Sigmoid colon (tissue), 7 donors: ENCODE measurements around the gene PHAF1. TPM values are rescaled to one million over a fixed set of nuclear protein-coding genes. Genes with fewer than 3 reads are reported as not detected.

ENCODE experiments used
- DNase-seq: peaks from one replicate; pipeline ENCODE4 v3.0.0-alpha.2; 2019
- H3K27ac ChIP-seq, 4 donors: fragments of 200-600 bp; sonication (generic); one replicate each; pipeline ENCODE4 v1.5.1; 2016 to 2019; ENCODE audit warnings: mild to moderate bottlenecking in 1 of 4
- H3K27me3 ChIP-seq, 3 donors: fragments of 200-600 bp; sonication (generic); one replicate each; pipeline ENCODE4 v1.5.1; 2019; ENCODE audit warnings: mild to moderate bottlenecking in 1 of 3
- H3K36me3 ChIP-seq, 4 donors: fragments of 200-600 bp; sonication (generic); one replicate each; pipeline ENCODE4 v1.5.1; 2016 to 2019
- H3K4me1 ChIP-seq, 4 donors: fragments of 200-600 bp; sonication (generic); one replicate each; pipeline ENCODE4 v1.5.1; 2017 to 2019
- H3K4me3 ChIP-seq, 4 donors: fragments of 200-600 bp; sonication (generic); one replicate each; pipeline ENCODE4 v1.5.1; 2017 to 2019; ENCODE audit warnings: mild to moderate bottlenecking in 2 of 4, moderate library complexity in 1 of 4
- H3K9me3 ChIP-seq, 4 donors: fragments of 200-600 bp in 3 of 4; sonication (generic) in 3 of 4; one replicate each; pipeline versions ENCODE4 v1.5.1 to v1.6.1; 2013 to 2019
- EP300 ChIP-seq, 4 donors: sonication (generic); formaldehyde crosslinking; IDR thresholded peaks; one replicate each; pipeline ENCODE4 v1.6.1; 2017; ENCODE audit warnings: antibody characterized with exemption in 4 of 4
- POLR2A ChIP-seq, 2 donors: fragments of 450-650 bp; IDR thresholded peaks; one replicate each; pipeline ENCODE4 v1.6.1; 2016; ENCODE audit warnings: antibody characterized with exemption in 2 of 2, mild to moderate bottlenecking in 2 of 2, moderate library complexity in 2 of 2
- POLR2AphosphoS5 ChIP-seq, 4 donors: sonication (generic); formaldehyde crosslinking; IDR thresholded peaks; one replicate each; pipeline ENCODE4 v1.6.1; 2017; ENCODE audit warnings: antibody characterized with exemption in 4 of 4
- WGBS, 2 donors: extraction: QIAGEN DNeasy Blood & Tissue Kit; methylation state at CpG; one replicate each; pipeline ENCODE4 v1.1.7; 2013; 5-methylcytosine and 5-hydroxymethylcytosine counted together
- intact Hi-C: fragments of 100-400 bp; cut with DNase I; formaldehyde crosslinking; loops from one replicate; pipeline ENCODE4 v1.15.1; 2023
- polyA plus RNA-seq, 3 donors: library from polyadenylated mRNA; stranded (reverse); fragments of 200-250 nt; gene quantifications; one replicate each; pipeline ENCODE4 v1.2.3, GENCODE V29; 2013
- total RNA-seq, 4 donors: library from RNA; depleted of rRNA; stranded (reverse); fragments of >200 nt; gene quantifications; one replicate each; pipeline ENCODE4 v1.1.0, GENCODE V29; 2016
- TF ChIP-seq, protein P1 (sequence below), 4 experiments: fragments of 450-650 bp in 3 of 4; fragments of 200-600 bp in 1 of 4; IDR thresholded peaks; one replicate each; pipeline ENCODE4 v1.5.1; 2016 to 2019; ENCODE audit warnings: antibody characterized with exemption in 4 of 4, mild to moderate bottlenecking in 3 of 4, moderate library complexity in 2 of 4
- donor health status: healthy with polysubstance abuse.
- donor health status: Bipolar disorder and iron deficiency.
- donor health status: healthy.

The PHAF1 gene
- total and polyA plus RNA-seq, 7 donors = 8.9 to 16.3 (median 11.4) TPM

DNA sequence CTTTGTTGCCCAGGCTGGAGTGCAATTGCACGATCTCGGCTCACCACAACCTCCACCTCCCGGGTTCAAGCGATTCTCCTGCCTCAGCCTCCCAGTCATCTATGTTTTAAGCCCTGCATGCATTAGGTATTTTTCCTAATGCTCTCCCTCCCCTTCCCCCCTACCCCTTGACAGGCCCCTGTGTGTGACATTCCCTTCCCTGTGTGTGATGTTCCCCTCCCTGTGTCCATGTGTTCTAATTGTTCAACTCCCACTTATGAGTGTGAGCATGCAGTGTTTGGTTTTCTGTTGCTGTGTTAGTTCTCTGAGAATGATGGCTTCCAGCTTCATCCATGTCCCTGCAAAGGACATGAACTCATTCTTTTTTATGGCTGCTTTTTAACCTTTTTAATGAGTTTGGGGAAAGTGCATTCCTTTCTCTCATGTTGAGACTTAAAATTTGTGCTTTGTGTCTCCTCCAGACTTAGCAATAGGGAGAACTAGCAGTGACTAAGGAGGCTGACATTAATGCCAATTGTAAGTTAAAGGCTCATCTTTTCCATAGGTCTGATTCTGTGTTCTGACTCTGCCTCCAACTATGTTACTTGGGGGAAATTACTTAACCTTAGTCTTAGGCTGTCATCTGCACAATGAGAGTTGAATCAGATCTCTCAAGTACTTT is 17.7 kb upstream of the PHAF1 start:
- intact Hi-C loops = no loop called here
- Histone ChIP-seq H3K27ac (no peak overlapping the region), H3K27me3 (no peaks in the 10 kb centered on the region), H3K4me3 (no peak overlapping the region), H3K4me1 (no peaks in the 10 kb centered on the region), H3K36me3 (no peaks in the 10 kb centered on the region), H3K9me3 (no peaks in the 10 kb centered on the region)
- no peak for DNase-seq
- 83 to 90% methylated on average over 4 of the region's 4 CpGs for WGBS, 2 donors
- no peak for TF ChIP-seq EP300 (IDR thresholded peaks at IDR 0.05)
- TF ChIP-seq, protein P1, sequence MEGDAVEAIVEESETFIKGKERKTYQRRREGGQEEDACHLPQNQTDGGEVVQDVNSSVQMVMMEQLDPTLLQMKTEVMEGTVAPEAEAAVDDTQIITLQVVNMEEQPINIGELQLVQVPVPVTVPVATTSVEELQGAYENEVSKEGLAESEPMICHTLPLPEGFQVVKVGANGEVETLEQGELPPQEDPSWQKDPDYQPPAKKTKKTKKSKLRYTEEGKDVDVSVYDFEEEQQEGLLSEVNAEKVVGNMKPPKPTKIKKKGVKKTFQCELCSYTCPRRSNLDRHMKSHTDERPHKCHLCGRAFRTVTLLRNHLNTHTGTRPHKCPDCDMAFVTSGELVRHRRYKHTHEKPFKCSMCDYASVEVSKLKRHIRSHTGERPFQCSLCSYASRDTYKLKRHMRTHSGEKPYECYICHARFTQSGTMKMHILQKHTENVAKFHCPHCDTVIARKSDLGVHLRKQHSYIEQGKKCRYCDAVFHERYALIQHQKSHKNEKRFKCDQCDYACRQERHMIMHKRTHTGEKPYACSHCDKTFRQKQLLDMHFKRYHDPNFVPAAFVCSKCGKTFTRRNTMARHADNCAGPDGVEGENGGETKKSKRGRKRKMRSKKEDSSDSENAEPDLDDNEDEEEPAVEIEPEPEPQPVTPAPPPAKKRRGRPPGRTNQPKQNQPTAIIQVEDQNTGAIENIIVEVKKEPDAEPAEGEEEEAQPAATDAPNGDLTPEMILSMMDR (IDR thresholded peaks at IDR 0.05) = no peak
- TF ChIP-seq POLR2A (IDR thresholded peaks at IDR 0.05) = no peak
- no peak for TF ChIP-seq POLR2AphosphoS5 (IDR thresholded peaks at IDR 0.05)

DNA sequence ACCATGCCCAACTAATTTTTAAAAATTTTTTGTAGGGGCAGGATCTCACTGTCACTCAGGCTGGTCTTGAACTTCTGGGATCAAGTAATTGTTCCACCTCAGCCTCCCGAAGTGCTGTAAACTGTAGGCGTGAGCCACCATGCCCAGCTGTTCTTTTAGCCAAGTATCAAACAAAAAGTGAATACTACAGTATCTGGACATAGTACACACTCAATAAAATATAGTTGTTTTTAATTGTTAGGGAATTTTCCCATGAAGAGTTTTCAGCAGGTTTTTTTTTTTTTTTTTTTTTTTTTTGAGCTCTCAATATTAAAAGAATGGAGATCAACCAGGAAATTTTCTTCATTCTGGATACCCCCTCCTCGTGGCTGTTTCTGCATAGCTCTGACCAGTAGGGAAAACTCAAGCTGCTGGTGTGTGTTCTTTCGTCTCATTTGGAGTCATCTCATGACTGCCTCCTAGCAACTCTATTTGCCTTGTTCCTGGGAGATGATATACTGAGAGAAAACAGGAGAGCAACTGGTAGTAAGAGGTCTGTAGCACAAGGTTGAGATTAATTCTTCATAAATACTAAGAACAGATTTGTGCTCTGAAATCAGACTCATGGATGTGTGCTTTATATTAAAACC is 16.5 kb upstream of the PHAF1 start:
- TF ChIP-seq POLR2A (IDR thresholded peaks at IDR 0.05) = no peak
- TF ChIP-seq, protein P1 (IDR thresholded peaks at IDR 0.05) = no peak
- TF ChIP-seq POLR2AphosphoS5 (IDR thresholded peaks at IDR 0.05) = no peak
- TF ChIP-seq EP300 (IDR thresholded peaks at IDR 0.05) = no peak
- Histone ChIP-seq H3K27ac (no peak overlapping the region), H3K27me3 (no peaks in the 10 kb centered on the region), H3K36me3 (no peaks in the 10 kb centered on the region), H3K4me3 (no peak overlapping the region), H3K4me1 (no peaks in the 10 kb centered on the region), H3K9me3 (no peaks in the 10 kb centered on the region)
- no peak for DNase-seq
- intact Hi-C loops = no loop called here
- 89 to 90% methylated on average over 4 of the region's 4 CpGs for WGBS, 2 donors

DNA sequence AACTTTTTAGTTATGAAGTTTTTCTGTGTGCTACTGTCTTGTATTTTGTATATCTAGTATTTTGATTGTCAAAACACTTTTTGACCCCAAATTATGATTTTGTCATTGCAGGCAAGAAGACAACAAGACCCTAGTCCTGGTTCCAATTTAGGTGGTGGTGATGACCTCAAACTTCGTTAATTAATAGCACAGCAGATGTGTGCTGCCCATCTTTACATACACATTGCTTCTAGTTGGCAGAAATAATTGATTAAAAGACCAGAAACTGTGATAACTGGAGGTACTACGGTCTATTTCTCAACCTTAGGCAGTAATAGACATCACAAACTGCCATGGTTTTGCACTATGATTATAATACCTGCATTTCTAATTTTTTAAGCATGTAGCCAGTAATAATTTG is 11.1 kb upstream of the PHAF1 start:
- no peak overlapping the region for H3K4me3 ChIP-seq
- peaks cover 0 to 24% (median 0%) of the 10 kb centered on the region in 4 donors for H3K36me3 ChIP-seq
- no peaks in the 10 kb centered on the region for H3K4me1 ChIP-seq
- no peak for DNase-seq
- intact Hi-C loops = no loop called here
- H3K27me3 ChIP-seq = no peaks in the 10 kb centered on the region
- H3K9me3 ChIP-seq = no peaks in the 10 kb centered on the region
- no peak overlapping the region for H3K27ac ChIP-seq
- TF ChIP-seq POLR2AphosphoS5 (IDR thresholded peaks at IDR 0.05) = no peak
- no peak for TF ChIP-seq POLR2A (IDR thresholded peaks at IDR 0.05)
- TF ChIP-seq, protein P1 (IDR thresholded peaks at IDR 0.05) = no peak
- TF ChIP-seq EP300 (IDR thresholded peaks at IDR 0.05) = no peak
- WGBS, 2 donors = 92 to 97% methylated on average over 2 of the region's 2 CpGs

DNA sequence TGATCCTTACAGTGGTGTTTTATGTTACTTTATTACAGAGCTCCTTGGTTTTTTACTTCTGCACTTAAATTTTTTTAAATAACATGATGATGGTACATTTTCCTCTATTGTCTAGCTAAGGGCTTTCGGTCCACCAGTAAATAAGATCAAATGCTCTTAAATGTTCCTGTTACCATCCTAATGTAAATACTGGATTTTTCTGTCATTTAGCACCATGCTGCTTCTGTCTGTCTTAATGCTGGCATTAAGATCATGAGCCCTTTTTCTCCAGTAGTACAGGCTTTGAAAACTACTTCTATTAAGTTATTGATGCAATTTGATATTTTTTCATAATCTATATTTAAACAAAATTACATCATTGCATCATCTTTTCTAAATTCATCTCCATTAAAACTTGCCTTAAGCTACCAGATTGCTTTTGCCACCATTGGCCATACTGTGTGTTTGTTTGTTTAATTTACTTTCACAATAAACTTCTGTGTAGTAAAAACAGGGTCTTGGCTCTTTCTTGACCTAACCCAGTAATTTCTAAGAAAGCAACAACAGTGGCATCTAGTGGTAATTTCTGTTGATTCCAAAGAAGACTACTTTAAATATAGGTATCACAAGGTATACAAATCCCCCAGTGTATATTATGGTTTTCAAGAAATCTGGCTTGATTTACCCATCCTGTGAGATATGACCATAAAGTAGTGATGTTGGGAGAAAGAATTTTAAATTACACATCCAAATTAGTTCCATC is 9.0 kb upstream of the PHAF1 start:
- intact Hi-C loops = no loop called here

More for the DNA sequence above, 9.0 kb upstream of the PHAF1 start:
- Histone ChIP-seq H3K27me3 (no peaks in the 10 kb centered on the region), H3K27ac (no peak overlapping the region), H3K4me1 (no peaks in the 10 kb centered on the region), H3K4me3 (no peak overlapping the region), H3K36me3 (peaks cover 0 to 24% (median 0%) of the 10 kb centered on the region in 4 donors), H3K9me3 (no peaks in the 10 kb centered on the region)
- WGBS, 2 donors = 92 to 95% methylated on average over 1 of the region's 1 CpG
- TF ChIP-seq, protein P1 (IDR thresholded peaks at IDR 0.05) = no peak
- no peak for TF ChIP-seq POLR2AphosphoS5 (IDR thresholded peaks at IDR 0.05)
- TF ChIP-seq EP300 (IDR thresholded peaks at IDR 0.05) = no peak
- no peak for TF ChIP-seq POLR2A (IDR thresholded peaks at IDR 0.05)
- DNase-seq = no peak
